Central memory CD4-positive, alpha-beta T cell (primary cell): Measurements from ENCODE around the gene IRS1.

Experiments
- DNase-seq: peaks from one replicate; pipeline ENCODE4 v3.0.0; 2022

The IRS1 gene

DNA sequence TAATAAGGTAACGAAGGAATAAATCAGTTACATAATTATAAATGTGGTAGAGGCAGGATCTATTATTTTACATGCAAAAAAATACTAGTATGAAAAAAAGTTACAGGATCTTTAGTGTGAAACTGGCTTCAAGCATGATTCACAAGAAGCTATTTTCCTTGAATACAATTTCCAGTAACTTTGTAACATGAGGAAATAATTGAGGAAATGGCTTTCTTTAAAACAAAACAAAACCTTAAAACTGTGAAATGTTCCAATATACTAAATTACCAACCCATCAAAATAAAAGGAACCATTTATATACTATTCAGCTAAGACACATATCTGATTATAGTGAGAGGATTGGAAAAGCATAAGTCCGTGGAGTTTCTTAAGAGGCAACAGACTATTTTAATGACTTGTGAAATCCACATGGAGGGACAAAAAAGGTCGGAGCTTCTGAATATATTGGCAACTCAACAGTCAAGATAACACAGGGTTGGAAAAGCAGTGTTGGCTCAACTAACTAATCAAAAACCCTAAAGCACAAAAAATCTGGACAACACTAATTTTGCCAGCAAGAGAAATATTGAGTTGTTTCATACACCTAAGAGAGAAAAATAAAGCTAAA lies 10.6 kb downstream of the IRS1 start:
- no peak for DNase-seq

DNA sequence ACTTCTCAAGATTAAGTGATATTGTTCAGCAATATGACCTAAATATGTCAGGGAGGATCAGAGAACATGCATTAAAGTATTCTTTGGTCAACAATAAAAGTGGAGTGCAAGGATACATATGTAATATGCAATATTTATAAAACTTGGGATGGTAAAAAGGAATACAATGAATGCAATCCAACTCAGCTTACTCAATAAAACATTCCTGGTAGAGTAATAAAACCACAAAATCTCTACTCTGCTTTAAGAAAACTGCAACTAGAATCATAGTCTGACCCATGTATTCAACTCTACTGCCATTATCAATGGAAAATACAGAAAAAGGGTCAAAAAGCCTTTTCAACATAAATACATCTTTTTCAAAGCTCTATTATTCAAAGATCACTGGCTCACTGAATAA lies 11.6 kb downstream of the IRS1 start:
- no peak for DNase-seq

- DNase-seq = no peak
Measured at GRCh38 chr2:226783885-226784284, 15.7 kb downstream of the IRS1 start.

- no peak for DNase-seq
Measured at GRCh38 chr2:226782092-226782713, 17.4 kb downstream of the IRS1 start.

GRCh38 chr2:226780431-226780830 lies 19.2 kb downstream of the IRS1 start:
- DNase-seq = no peak

DNA sequence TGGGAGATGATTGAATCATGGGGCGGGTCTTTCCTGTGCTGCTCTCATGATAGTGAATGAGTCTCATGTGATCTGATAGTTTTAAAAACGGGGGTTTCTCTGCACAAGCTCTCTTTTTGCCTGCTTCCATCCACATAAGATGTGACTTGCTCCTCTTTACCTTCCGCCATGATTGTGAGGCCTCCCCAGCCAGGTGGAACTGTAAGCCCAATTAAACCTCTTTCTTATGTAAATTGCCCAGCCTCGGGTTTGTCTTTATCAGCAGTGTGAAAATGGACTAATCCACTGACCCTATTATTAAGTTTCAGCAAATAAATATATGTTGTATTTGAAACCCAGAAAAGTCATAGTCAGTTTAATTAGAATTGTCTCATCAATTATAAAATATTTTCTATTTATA lies 22.0 kb downstream of the IRS1 start:
- no peak for DNase-seq

DNA sequence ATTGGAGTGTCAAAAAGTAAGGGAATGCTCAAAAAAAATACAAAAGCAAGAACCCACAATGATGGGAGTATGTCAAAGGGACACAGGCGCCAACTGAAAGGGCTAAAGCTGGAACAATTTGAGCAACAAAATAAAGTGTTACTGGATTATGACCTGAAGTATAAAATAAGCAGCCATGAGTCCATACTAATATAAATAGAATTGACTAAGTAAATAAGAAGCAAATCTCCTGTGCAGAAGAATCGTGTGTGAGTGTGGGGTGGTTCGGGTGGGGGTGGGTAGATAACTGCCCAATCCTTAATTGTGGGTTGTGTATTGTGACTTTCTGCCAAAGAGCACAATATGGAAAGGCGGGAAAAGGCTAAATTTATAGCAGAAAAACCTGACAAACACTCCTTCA lies 23.5 kb downstream of the IRS1 start:
- no peak for DNase-seq

- no peak for DNase-seq
Measured at GRCh38 chr2:226775032-226775509, 24.5 kb downstream of the IRS1 start.

DNA sequence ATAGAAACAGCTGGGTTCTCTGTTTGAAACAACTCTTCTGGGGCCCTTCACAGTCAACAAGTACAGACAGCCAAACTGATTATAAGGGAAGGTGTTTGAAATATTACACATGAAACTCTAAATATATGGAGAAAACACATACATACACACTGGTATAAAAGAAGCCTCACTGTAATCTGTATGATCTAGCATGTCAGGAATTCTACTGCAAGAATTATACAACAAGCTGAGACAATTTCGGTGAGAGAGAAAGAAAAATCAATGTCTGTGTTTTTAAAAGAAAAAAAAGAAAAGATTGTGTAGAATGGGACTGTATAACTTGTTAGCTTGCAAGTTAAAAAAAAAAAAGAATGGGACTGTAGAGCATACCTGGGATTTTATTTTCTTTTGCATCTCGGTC lies 26.3 kb downstream of the IRS1 start:
- DNase-seq = no peak

DNA sequence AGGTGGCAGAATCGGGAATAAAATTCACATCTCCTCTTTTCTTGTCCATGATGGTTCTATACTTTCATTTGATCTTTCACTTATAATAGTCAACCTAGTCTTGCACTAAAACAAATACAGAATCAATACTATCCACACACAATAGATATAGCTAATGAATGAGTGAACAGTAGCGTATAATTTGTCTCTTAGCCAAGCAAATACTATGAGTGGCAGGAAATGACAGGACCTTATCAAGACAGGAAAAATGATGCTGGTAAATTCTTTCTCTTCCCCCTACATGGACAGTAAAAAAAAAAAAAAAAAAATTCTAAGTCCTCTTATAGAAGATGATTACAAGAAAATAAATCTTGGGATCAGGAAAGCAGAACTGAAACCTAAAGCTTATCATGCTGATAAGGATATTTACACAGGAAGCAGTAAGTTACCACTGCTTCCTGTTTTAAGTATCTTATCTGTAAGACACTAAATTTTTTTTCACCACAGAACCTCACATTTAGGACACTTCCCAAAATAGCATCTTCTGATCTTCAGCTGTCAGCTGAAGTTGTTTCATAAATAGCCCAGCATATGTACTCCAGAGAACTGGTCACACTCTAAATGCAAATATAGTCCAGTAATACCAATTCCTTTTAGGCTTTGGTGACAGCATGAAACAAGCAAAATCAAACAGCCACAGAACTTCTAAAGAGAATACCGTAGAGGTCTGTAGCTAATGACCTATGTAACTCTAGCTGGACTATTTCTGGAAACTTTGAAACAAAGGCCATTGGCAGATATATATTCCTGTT lies 27.0 kb downstream of the IRS1 start:
- peak; percentile 39 for DNase-seq

- DNase-seq = no peak
Measured at GRCh38 chr2:226771067-226771466, 28.6 kb downstream of the IRS1 start.

DNA sequence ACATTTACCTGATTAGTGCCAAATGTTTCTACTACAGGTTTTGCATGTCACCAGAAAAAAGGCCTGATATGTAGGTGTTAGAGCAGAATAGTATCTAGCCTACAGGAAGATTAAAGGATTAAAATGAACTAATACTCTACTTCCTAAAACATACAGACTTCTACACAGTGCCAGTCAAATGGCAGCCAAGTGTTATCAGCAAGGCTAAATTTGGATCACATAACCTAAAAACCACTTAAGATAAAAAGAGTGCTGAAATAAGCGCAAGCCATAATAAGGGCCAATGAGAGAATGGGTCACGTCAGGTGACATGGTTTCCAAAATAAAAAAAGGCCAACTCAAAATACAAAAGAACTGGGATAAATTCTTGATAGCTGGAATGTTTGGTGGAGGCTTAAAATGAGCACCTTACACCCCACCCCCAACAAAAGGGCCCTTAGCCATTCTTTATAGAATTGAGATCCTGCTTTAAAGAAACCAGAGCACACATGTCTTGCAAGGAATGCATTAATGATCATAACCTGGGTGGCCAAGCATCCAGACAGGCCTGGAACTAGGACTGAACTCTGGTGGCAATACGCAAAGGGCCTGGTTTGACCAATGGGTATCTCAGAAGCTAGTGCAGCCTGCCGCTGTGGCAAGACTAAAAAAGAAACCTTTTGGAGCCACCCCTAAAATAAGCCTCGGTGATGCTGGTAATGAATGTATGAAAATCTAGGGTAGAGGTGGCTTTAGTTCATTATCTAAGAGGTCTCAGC lies 32.4 kb downstream of the IRS1 start:
- DNase-seq = no peak

DNA sequence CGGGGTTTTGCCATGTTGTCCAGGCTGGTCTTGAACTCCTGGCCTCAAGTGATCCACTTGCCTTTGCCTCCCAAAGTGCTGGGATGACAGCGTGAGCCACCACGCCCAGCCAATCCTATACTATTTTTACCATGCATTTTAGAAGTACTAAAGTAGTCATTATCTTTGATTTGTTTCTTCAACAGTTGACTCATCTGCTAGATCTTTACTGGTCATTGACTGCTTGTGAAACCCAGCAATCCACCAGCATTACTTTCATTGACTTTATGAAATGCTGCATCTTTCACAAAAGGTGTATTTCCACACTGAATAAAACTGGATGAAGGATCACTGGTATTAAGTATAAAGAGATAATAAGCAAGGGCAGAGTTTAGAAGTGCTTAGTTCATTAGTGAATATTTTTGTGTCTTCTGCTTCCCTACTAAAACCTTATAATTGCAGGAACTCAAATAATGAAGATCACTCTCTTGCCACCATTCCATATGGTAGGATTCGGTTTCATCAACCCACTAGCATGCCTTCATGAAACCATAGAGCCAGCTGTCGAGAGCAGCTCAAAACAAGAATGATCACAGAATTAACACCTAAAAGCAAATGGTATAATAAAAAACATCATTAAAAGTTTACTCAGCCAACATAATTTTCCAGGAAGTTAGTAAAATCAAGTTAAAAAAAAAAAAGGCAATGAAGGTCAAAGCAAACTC lies 33.1 kb downstream of the IRS1 start:
- DNase-seq = no peak

GRCh38 chr2:226763320-226763719 lies 36.3 kb downstream of the IRS1 start:
- DNase-seq = no peak

- no peak for DNase-seq
Measured at GRCh38 chr2:226761195-226761583, 38.4 kb downstream of the IRS1 start.

- no peak for DNase-seq
Measured at GRCh38 chr2:226760412-226761194, 39.0 kb downstream of the IRS1 start.

- no peak for DNase-seq
Measured at GRCh38 chr2:226759768-226760167, 39.9 kb downstream of the IRS1 start.

DNA sequence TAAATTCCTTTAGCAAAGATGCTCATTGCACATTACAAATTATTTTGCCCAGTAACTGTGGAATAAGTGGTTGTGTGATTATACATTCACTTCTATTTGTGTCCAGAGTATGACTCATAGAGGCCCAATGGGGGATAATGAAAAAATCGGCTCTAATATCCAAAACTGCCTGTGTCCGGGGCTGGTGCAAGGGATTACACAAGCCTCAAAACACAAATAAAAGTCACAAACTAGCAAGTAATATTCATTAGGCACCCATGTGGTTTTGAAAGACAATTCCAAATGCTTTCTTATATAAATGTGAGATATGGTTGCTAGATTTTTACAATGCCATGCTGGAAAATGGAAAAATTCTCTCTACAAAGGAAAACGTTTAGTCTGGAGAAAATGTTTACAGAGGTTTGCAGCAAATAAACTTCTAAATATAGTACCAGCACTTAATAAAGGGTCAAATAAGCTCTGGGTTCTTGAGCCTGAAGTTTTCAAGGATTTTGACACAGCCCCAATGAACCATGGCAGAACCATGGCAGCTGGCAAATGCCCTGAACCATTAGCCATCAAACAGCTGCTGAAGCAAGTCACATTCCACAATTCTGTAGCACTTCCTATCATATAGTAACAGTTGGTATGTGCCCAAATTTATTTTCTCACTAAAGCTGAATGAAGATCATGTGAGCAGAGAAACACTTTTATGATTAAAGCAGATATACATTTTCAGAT lies 40.5 kb downstream of the IRS1 start:
- DNase-seq = no peak

- no peak for DNase-seq
Measured at GRCh38 chr2:226756131-226756530, 43.5 kb downstream of the IRS1 start.

DNA sequence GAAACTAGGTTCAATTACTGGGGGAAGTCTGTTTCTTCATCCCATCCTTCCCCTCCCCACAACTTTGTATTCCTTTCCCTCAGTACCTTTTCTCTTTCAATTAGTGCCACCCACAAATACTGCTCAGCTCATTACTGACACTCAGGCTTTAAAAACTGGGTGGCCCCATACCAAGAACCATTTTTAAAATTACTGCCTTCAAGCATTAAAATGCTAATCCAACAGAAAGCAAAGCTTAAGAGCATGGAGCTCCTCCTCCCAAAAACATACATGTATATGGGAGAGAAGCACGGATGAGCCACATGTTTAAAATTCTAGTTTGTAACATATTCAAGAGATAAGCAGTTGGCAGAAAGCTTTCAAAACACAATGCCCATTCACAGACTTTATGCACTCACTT lies 44.0 kb downstream of the IRS1 start:
- no peak for DNase-seq
